SJCRH30 (cell line): ENCODE data around the gene CARD19. TPM values are rescaled to one million over a fixed set of nuclear protein-coding genes. Genes with fewer than 3 reads are reported as not detected.
A peak's percentile ranks its signal among the peaks of the same experiment; 100 is the strongest.
"Not testable (repeated sequence)": the region's sequence is repeated elsewhere in the genome, so short reads cannot be mapped to it uniquely, and the experiment has no call there.

Source experiments
- DNase-seq, 2 experiments: peaks; one replicate each; pipeline ENCODE4 v3.0.0-alpha.2; 2015 to 2020
- H3K27ac ChIP-seq: fragments of 250-450 bp; sonication (Bioruptor Pico); 2 replicates; pipeline ENCODE4 v1.5.1; 2020; ENCODE audit warnings: mild to moderate bottlenecking, moderate library complexity
- H3K27me3 ChIP-seq: fragments of 250-450 bp; sonication (Bioruptor Pico); 2 replicates; pipeline ENCODE4 v1.5.1; 2020; ENCODE audit warnings: mild to moderate bottlenecking, moderate library complexity
- H3K36me3 ChIP-seq: fragments of 250-450 bp; sonication (Bioruptor Pico); 2 replicates; pipeline ENCODE4 v1.5.1; 2020; ENCODE audit warnings: mild to moderate bottlenecking, moderate library complexity
- H3K4me1 ChIP-seq: fragments of 250-450 bp; sonication (Bioruptor Pico); 2 replicates; pipeline ENCODE4 v1.5.1; 2020; ENCODE audit warnings: mild to moderate bottlenecking, moderate library complexity
- H3K4me3 ChIP-seq: fragments of 250-450 bp; sonication (Bioruptor Pico); 2 replicates; pipeline ENCODE4 v1.5.1; 2020; ENCODE audit warnings: mild to moderate bottlenecking, moderate library complexity
- H3K9me3 ChIP-seq: fragments of 250-450 bp; sonication (Bioruptor Pico); replicated peaks from 2 replicates; pipeline ENCODE4 v1.5.1; 2020; ENCODE audit warnings: mild to moderate bottlenecking, moderate library complexity
- total RNA-seq: library from RNA; depleted of rRNA; stranded (reverse); fragments of >200 nt; shearing (Covaris generic); gene quantifications from 2 replicates; pipeline ENCODE4 v1.2.3, GENCODE V29; 2014

The CARD19 gene
- total RNA-seq, 1 experiment from 2014 or later: 36.9 TPM

- H3K27ac ChIP-seq: no peak overlapping the region
- no peaks in the 10 kb centered on the region for H3K27me3 ChIP-seq
- peaks cover 3% of the 10 kb centered on the region; the same call in 1 of the 2 replicates for H3K9me3 ChIP-seq
- peak; percentile 87 to 88 for DNase-seq
- peaks cover 25% of the 10 kb centered on the region for H3K4me1 ChIP-seq
- H3K36me3 ChIP-seq: no peaks in the 10 kb centered on the region; the same call in 1 of the 2 replicates
- no peak overlapping the region for H3K4me3 ChIP-seq
These were observed 2.4 kb downstream of the CARD19 start for GRCh38 chr9:93098236-93098946.

GRCh38 chr9:93099551-93100275, 3.7 kb downstream of the CARD19 start:
- no peak overlapping the region for H3K4me3 ChIP-seq
- no peaks in the 10 kb centered on the region for H3K27me3 ChIP-seq
- H3K36me3 ChIP-seq: peaks cover 2% of the 10 kb centered on the region; the same call in 1 of the 2 replicates
- H3K4me1 ChIP-seq: peaks cover 25% of the 10 kb centered on the region
- H3K27ac ChIP-seq: no peak overlapping the region
- DNase-seq: no peak
- H3K9me3 ChIP-seq: peaks cover 3% of the 10 kb centered on the region; the same call in 1 of the 2 replicates

GRCh38 chr9:93100276-93100636, 4.2 kb downstream of the CARD19 start:
- H3K9me3 ChIP-seq: peaks cover 3% of the 10 kb centered on the region; the same call in 1 of the 2 replicates
- peaks cover 21% of the 10 kb centered on the region for H3K4me1 ChIP-seq
- no peak for DNase-seq
- H3K36me3 ChIP-seq: peaks cover 2% of the 10 kb centered on the region; the same call in 1 of the 2 replicates
- H3K4me3 ChIP-seq: no peak overlapping the region
- H3K27ac ChIP-seq: no peak overlapping the region
- H3K27me3 ChIP-seq: no peaks in the 10 kb centered on the region

- H3K36me3 ChIP-seq, H3K27me3 ChIP-seq, H3K4me3 ChIP-seq, H3K9me3 ChIP-seq, DNase-seq, H3K27ac ChIP-seq: not testable (repeated sequence)
- H3K4me1 ChIP-seq: peaks cover 21% of the 10 kb centered on the region
These were observed 5.1 kb downstream of the CARD19 start for GRCh38 chr9:93101086-93101485.

- DNase-seq: no peak
These were observed 9.6 kb downstream of the CARD19 start for GRCh38 chr9:93105620-93106019.

GRCh38 chr9:93107151-93107824, 11.3 kb downstream of the CARD19 start:
- Histone ChIP-seq H3K4me3 (no peak overlapping the region), H3K27me3 (no peaks in the 10 kb centered on the region), H3K36me3 (0 out of 2 replicates have a peak, but pooled peaks cover 6% of the 10 kb centered on the region), H3K27ac (no peak overlapping the region), H3K9me3 (no peaks in the 10 kb centered on the region), H3K4me1 (no peaks in the 10 kb centered on the region)
- DNase-seq: no peak

More at GRCh38 chr9:93105620-93106019, 9.6 kb downstream of the CARD19 start:
- H3K9me3 ChIP-seq: peaks cover 1% of the 10 kb centered on the region; the same call in 1 of the 2 replicates
- H3K4me3 ChIP-seq: no peak overlapping the region
- H3K27ac ChIP-seq: no peak overlapping the region
- peaks cover 6% of the 10 kb centered on the region; the same call in 1 of the 2 replicates for H3K36me3 ChIP-seq
- no peaks in the 10 kb centered on the region for H3K27me3 ChIP-seq
- no peaks in the 10 kb centered on the region for H3K4me1 ChIP-seq

- Histone ChIP-seq H3K36me3 (0 out of 2 replicates have a peak, but pooled peaks cover 7% of the 10 kb centered on the region), H3K4me3 (no peak overlapping the region), H3K9me3 (no peaks in the 10 kb centered on the region), H3K4me1 (no peaks in the 10 kb centered on the region), H3K27ac (no peak overlapping the region), H3K27me3 (no peaks in the 10 kb centered on the region)
- no peak for DNase-seq
These were observed 11.8 kb downstream of the CARD19 start for GRCh38 chr9:93107825-93108161.

- H3K36me3 ChIP-seq: 0 out of 2 replicates have a peak, but pooled peaks cover 8% of the 10 kb centered on the region
- H3K27ac ChIP-seq: no peak overlapping the region
- H3K27me3 ChIP-seq: no peaks in the 10 kb centered on the region
- no peak overlapping the region for H3K4me3 ChIP-seq
- H3K9me3 ChIP-seq: no peaks in the 10 kb centered on the region
- DNase-seq: no peak
- no peaks in the 10 kb centered on the region for H3K4me1 ChIP-seq
These were observed 12.4 kb downstream of the CARD19 start for GRCh38 chr9:93108291-93109041.

GRCh38 chr9:93110311-93110855, 14.4 kb downstream of the CARD19 start:
- Histone ChIP-seq H3K9me3 (no peaks in the 10 kb centered on the region), H3K27ac (no peak overlapping the region), H3K36me3 (0 out of 2 replicates have a peak, but pooled peaks cover 6% of the 10 kb centered on the region), H3K4me1 (peaks cover 5% of the 10 kb centered on the region; the same call in 1 of the 2 replicates), H3K4me3 (no peak overlapping the region), H3K27me3 (no peaks in the 10 kb centered on the region)
- no peak for DNase-seq

GRCh38 chr9:93111001-93111370, 15.0 kb downstream of the CARD19 start:
- no peak for DNase-seq
- no peak overlapping the region for H3K4me3 ChIP-seq
- H3K4me1 ChIP-seq: peaks cover 5% of the 10 kb centered on the region; the same call in 1 of the 2 replicates
- no peaks in the 10 kb centered on the region for H3K27me3 ChIP-seq
- H3K36me3 ChIP-seq: 0 out of 2 replicates have a peak, but pooled peaks cover 6% of the 10 kb centered on the region
- no peaks in the 10 kb centered on the region for H3K9me3 ChIP-seq
- H3K27ac ChIP-seq: no peak overlapping the region

- no peaks in the 10 kb centered on the region for H3K27me3 ChIP-seq
- H3K4me1 ChIP-seq: peaks cover 5% of the 10 kb centered on the region; the same call in 1 of the 2 replicates
- H3K9me3 ChIP-seq: no peaks in the 10 kb centered on the region
- 0 out of 2 replicates have a peak, but pooled peaks cover 6% of the 10 kb centered on the region for H3K36me3 ChIP-seq
- H3K4me3 ChIP-seq: no peak overlapping the region
- no peak overlapping the region for H3K27ac ChIP-seq
- no peak for DNase-seq
These were observed 15.5 kb downstream of the CARD19 start for GRCh38 chr9:93111371-93112115.

GRCh38 chr9:93112116-93112863, 16.3 kb downstream of the CARD19 start:
- DNase-seq: no peak
- Histone ChIP-seq H3K36me3 (0 out of 2 replicates have a peak, but pooled peaks cover 6% of the 10 kb centered on the region), H3K4me3 (no peak overlapping the region), H3K27ac (no peak overlapping the region), H3K9me3 (no peaks in the 10 kb centered on the region), H3K27me3 (no peaks in the 10 kb centered on the region), H3K4me1 (peaks cover 5% of the 10 kb centered on the region; the same call in 1 of the 2 replicates)

GRCh38 chr9:93112864-93113389, 16.9 kb downstream of the CARD19 start:
- no peak for DNase-seq
- no peaks in the 10 kb centered on the region for H3K9me3 ChIP-seq
- H3K4me3 ChIP-seq: no peak overlapping the region
- 0 out of 2 replicates have a peak, but pooled peaks cover 6% of the 10 kb centered on the region for H3K36me3 ChIP-seq
- peaks cover 5% of the 10 kb centered on the region; the same call in 1 of the 2 replicates for H3K4me1 ChIP-seq
- no peak overlapping the region for H3K27ac ChIP-seq
- H3K27me3 ChIP-seq: no peaks in the 10 kb centered on the region
